Lower leg skin (tissue), 3 donors: ENCODE results near the gene ZNF746.

Source experiments
- CTCF ChIP-seq, 3 donors: fragments of 450-650 bp; IDR thresholded peaks; one replicate each; pipeline ENCODE4 v1.5.1; 2016; ENCODE audit warnings: antibody characterized with exemption in 3 of 3, mild to moderate bottlenecking in 3 of 3, moderate library complexity in 2 of 3
- POLR2A ChIP-seq, 2 donors: fragments of 450-650 bp; IDR thresholded peaks; one replicate each; pipeline ENCODE4 v1.6.1; 2016 to 2017; ENCODE audit warnings: antibody characterized with exemption in 2 of 2, mild to moderate bottlenecking in 1 of 2, moderate library complexity in 1 of 2

GRCh38 chr7:149463500-149464161 lies 34.0 kb downstream of the ZNF746 start:
- TF ChIP-seq CTCF (IDR thresholded peaks at IDR 0.05) (no peak), POLR2A (IDR thresholded peaks at IDR 0.05) (no peak)
